GM21526 (cell line): Measurements from ENCODE around the gene TMEM131.
A peak's percentile ranks its signal among the peaks of the same experiment; 100 is the strongest.
"Not testable (repeated sequence)": the region's sequence is repeated elsewhere in the genome, so short reads cannot be mapped to it uniquely, and the experiment has no call there.

Source experiments
- ATAC-seq: cut with Tn5 transposase; IDR thresholded peaks from one replicate; pipeline ENCODE4 v1.9.1; 2021; ENCODE audit warnings: moderate library complexity; ENCODE audit not compliant: unreplicated experiment, low FRiP score

TMEM131 gene

GRCh38 chr2:97995734-97996624, at the start of gene TMEM131:
TSS of gene TMEM131 (minus strand) at chr2:97995948. CDS start at chr2:97995662, 286 bp downstream.
- ATAC-seq = peak; percentile 63

GRCh38 chr2:98044730-98045129, 49.0 kb upstream of the TMEM131 start:
- not testable (repeated sequence) for ATAC-seq

- ATAC-seq = no peak
Observed at GRCh38 chr2:98043101-98043500, 47.4 kb upstream of the TMEM131 start.

GRCh38 chr2:98040331-98040939, 44.7 kb upstream of the TMEM131 start:
- no peak for ATAC-seq

GRCh38 chr2:98039085-98039756, 43.5 kb upstream of the TMEM131 start:
- ATAC-seq = no peak

GRCh38 chr2:98037666-98038336, 42.1 kb upstream of the TMEM131 start:
- no peak for ATAC-seq

GRCh38 chr2:98037206-98037605, 41.5 kb upstream of the TMEM131 start:
- no peak for ATAC-seq

- no peak for ATAC-seq
Observed at GRCh38 chr2:98036349-98037000, 40.7 kb upstream of the TMEM131 start.

GRCh38 chr2:98034745-98035144, 39.0 kb upstream of the TMEM131 start:
- ATAC-seq = no peak

- ATAC-seq = no peak
Observed at GRCh38 chr2:98032086-98032485, 36.3 kb upstream of the TMEM131 start.

- ATAC-seq = no peak
Observed at GRCh38 chr2:98029718-98030222, 34.0 kb upstream of the TMEM131 start.

GRCh38 chr2:98028931-98029717, 33.4 kb upstream of the TMEM131 start:
- ATAC-seq = no peak

GRCh38 chr2:98028101-98028561, 32.4 kb upstream of the TMEM131 start:
- ATAC-seq = no peak

GRCh38 chr2:98027538-98027937, 31.8 kb upstream of the TMEM131 start:
- peak; percentile 35 for ATAC-seq

GRCh38 chr2:98026927-98027522, 31.3 kb upstream of the TMEM131 start:
- peak; percentile 75 for ATAC-seq

GRCh38 chr2:98026292-98026691, 30.5 kb upstream of the TMEM131 start:
- ATAC-seq = no peak

GRCh38 chr2:98025481-98026037, 29.8 kb upstream of the TMEM131 start:
- no peak for ATAC-seq

- not testable (repeated sequence) for ATAC-seq
Observed at GRCh38 chr2:98022067-98022466, 26.3 kb upstream of the TMEM131 start.
